Esophagus mucosa (tissue), 1 donor: ENCODE results near the gene BATF. TPM values are rescaled to one million over a fixed set of nuclear protein-coding genes. Genes with fewer than 3 reads are reported as not detected.
A peak's percentile ranks its signal among the peaks of the same experiment; 100 is the strongest.

Experiments used
- ATAC-seq: fragments of 200-7000 bp; cut with Tn5 transposase; one replicate; pipeline ENCODE4 v1.9.1; 2020
- total RNA-seq: library from RNA; stranded (reverse); gene quantifications from one replicate; pipeline ENCODE4 v1.2.4, GENCODE V29; 2023
- donor health status: DM: yes; HTN: yes; CAD: no.

BATF gene
- total RNA-seq, 1 donor from 2014 or later: 0.84 TPM

DNA sequence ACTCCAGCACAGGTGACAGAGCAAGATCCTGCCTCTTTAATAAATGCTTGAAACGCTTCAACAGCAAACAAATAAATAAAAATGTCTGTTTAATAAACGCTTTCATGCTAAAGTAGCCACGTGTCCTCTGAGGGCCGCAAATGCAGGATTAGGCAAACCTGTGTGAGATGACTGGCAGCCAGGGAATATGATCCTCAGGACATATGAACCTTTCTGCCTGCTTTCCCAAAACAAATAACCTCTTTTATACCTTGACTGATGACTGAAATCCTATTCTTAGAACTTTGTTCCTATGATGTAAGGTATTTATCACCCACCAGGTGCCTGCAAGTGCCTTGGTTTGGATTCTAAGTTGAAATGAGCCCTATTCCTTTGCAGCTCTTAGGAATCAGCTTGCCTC, 41.7 kb downstream of the BATF start:
- no peak for ATAC-seq

DNA sequence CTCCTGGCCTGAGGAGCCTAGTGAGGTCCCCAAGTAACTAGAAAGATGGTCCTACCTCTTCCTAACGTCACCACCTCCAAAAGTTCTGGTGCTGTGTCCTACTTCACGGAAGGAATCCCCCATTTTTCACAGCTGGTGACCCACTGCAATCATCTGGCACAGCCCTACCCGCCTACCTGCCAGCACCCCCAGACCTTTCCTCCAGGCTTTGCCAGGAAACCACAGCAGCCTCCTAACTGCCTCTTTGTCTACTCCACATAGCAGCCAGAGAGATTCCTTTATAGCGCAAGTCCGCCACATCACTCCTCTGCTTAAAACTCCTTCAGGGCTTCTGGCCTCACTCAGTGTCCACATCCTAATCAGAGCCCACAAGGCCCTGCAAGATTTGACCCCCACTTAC, 42.8 kb downstream of the BATF start:
- ATAC-seq: no peak

DNA sequence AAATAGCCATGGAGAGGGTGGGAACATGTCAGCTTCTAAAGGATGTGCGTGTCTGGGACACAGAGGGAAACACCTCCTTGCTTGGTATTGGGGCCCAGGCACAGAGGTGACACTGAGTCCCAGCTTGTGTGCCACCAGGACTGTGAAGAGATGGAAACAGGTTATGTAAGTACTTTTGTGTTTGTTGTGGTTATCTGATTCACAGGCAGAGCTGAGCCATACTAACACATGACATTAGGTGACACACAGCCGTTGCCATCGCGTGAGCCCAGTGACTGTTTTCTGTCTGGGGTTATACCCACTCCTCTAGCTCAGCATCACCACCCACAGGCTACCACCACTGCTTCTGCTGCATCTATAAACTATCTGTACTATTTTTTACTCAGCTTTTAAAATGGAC, 44.1 kb downstream of the BATF start:
- ATAC-seq: peak; percentile 70

DNA sequence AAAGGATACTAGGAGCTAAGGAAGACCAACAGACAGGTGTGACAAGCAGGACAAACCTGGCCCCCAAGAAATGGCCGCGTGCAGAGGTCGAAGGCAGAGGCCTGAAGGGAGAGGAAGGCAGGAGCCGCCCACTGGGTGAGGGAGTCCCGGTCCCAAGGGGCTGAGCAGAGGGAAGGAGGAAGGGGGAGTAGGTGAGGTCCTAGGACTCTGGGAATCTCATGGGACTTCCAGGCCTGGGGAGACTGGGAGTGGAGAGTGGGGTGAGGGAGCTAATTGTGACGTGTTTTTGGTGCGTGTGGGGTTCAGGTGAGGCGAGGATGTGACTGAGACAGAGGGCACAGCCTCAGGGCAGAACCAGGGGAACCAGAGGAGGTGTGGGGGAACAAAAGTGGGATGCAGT, 44.5 kb downstream of the BATF start:
- no peak for ATAC-seq

DNA sequence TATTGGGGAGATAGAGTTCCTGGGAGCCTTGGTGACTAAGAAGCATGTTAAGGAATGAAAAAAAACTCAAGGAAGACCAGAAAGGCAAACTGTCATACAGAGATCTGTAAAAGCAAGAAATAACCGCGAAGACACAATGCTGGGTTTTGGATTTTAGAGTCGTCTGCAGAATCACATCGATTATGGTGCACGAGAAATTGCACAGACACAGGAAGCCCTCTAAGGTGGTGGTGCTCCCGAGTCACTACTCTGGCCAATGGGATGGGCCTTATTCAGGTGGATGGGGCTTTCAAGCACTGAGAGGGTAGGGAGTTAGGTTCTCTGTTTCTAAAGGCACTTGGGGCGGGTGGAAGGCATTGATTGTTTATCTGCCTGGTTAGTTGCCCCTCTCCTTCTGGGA, 45.9 kb downstream of the BATF start:
- no peak for ATAC-seq

DNA sequence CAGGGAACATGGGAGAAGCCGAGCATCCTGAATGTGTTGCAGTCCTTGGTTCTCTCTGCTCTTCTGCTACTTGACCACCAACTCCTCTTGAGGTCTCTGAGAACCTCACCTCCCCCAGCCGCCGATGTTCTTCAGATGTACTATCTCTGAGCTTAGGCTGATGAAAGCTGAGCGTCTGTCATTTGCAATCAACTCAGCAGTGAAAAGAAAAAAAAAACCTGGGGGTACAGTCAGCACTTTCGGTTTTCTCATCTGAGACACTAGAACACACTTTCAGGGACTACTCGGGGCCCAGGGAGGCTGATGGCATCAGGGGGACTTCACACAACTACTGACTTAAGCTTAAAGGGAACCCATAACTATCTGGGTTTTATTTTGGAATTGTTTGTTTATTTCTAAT, 46.5 kb downstream of the BATF start:
- no peak for ATAC-seq

DNA sequence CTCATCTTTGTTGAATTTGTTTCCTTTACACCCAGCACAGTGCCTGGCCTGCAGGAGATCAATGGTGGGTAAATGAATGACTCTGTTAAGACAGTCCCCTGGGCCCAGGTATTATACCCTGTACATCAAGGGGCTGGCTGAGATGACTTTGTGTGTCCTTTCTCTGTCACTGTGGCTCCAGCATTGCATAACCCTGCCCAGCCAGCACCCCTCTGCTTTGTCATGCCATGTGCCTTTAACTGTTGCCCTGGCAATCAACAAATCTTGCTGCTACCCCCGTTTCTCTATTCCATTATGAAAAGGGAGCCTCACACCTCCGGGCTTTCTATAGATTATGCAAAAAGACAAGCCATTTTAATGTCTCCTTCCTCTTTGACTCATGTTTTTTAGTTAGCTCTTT, 48.5 kb downstream of the BATF start:
- ATAC-seq: no peak

DNA sequence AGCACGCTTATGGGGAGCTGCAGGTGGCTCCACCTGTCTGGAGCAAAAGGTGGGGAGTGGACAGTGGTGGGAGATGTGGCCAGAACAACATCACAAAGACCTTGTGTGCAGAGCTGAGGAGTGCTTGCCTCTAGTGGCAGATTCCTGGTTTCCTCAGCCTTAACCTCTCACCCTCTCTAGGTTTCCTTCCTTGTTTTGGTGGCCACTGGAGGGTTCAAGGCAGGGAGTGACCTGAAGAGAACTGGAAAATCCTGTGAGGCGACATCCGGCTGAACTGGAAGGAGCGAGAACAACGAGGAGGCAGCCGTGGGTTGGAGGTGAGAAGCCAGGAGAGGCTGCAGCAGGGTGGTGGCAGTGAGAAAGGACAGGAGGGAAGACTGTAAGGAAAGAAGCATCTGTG, 49.8 kb downstream of the BATF start:
- peak; percentile 79 for ATAC-seq

DNA sequence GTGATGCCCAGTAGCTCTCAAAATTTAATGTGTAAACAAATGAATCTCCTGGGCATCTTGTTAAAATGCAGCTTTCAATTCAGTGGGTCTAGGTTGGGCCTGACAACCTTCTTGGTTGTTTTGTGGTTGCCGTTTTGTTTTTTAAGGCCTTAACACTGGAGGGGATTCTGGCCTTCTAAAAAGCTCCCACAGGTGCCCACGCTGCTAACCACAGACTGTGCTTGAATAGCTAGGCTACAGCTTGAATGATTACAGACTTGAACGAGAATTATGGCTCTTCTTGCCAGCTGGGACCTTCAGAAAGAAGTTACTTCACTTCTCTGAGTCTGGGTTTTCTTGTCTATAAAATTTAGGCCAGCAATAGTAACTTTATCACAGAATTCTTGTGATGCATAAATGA, 54.8 kb downstream of the BATF start:
- no peak for ATAC-seq

DNA sequence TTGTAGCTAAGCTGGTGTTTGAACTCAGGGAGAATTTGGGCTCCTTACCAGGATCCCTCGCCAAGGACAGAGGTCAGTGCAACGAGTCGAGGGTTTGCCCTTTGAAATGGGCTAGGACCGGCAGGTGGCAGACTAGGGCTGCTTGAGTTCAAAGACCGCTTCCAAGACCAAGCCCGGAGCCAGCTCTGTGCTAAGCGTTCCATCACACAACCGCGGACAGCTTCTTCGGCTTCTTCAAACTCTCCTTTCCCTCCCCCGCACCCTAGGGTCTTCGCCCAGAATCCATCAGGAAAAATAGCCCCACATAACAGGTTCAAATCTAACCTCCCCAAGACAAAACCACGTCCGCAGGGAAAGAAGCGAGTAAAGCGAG, 55.4 kb downstream of the BATF start:
- peak; percentile 90 for ATAC-seq

DNA sequence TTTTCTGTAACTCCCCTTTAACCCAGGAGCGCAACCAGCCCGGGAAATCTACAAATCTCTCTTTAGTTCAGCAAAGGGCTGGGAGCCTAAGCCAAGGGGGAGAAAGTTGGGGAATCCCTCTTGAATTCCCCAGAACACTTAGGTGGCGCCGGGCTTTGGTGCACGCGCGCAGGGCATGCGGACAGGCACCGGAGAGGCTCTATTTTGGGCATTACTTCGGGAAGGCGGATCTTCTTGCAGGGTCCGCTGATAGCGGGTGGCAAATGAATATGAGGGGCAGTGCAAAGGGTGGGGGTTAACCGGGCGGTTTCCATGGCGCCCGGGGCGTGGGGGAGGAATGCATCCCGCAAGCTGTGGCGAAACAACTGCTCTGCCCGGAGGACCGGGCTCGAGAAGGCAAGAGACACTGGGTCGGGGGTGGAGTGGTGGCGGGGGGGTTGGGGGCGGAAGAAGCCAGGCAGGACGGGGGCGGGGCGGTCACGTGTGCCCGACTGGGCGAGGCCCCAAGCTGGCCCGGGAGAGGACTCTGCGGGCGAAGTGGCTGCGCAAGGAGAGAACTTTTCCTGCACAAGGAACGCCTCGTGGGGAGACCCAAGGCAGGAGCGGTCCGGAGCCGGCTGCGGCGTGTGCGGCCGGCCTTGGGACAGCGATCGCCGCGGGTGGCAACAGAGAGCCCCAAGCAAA, 56.0 kb downstream of the BATF start, which contains the start of gene FLVCR2:
TSS of gene FLVCR2 (plus strand) at position 519 of the 684 bp plus-strand sequence. CDS start 353 bp downstream, outside the sequence.
- ATAC-seq: peak; percentile 77

DNA sequence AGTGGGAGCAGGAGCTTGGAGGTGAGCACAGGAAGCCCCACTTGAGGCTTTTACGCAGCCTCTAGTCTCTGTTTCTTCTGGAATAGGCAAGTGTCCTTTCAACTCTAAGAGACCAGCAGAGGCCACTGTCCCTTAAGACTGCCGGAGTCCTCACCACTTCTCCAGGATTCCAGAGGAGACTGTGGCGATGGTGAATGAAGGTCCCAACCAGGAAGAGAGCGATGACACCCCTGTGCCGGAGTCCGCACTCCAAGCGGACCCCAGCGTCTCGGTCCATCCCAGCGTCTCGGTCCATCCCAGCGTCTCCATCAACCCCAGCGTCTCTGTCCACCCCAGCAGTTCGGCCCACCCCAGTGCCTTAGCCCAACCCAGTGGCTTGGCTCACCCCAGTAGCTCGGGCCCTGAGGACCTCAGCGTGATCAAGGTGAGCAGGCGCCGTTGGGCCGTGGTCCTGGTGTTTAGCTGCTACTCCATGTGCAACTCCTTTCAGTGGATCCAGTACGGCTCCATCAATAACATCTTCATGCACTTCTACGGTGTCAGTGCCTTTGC, 56.6 kb downstream of the BATF start:
- ATAC-seq: peak; percentile 40

DNA sequence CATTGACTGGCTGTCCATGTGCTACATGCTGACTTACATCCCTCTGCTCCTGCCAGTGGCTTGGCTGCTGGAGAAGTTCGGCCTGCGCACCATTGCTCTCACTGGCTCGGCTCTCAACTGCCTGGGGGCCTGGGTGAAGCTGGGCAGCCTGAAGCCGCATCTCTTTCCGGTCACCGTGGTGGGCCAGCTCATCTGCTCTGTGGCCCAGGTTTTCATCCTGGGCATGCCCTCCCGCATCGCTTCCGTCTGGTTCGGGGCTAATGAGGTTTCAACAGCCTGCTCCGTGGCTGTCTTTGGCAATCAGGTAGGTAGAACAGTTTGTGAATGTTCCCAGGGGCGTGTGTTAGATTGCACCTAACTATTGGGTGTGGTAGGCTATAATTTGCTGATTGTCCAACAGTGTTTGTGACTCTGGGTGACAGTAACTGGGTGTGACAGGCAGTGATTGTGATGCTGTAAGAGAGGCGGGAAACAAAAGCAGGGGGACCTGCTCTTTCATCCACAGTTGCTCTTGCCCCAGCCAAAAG, 57.1 kb downstream of the BATF start:
- peak; percentile 54 for ATAC-seq

DNA sequence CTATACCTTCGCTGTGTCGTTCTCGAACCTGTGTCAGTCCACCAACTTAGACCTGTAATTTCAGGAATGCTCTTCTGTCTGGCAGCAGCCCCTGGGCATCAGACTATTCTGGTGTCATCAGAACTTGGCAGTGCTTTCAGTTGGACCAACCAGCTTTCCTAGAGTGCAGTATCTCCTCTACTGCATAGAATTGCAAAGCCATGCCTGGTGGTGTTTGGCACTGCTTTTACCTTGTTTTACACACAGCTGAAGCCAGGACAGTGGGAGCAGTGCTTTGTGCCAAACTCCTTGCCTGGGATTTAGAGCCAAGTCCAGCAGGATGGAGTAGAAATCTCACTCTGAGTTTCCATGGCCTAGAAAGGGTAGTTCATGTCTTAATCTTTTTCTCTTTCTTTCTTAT, 57.6 kb downstream of the BATF start:
- ATAC-seq: no peak

DNA sequence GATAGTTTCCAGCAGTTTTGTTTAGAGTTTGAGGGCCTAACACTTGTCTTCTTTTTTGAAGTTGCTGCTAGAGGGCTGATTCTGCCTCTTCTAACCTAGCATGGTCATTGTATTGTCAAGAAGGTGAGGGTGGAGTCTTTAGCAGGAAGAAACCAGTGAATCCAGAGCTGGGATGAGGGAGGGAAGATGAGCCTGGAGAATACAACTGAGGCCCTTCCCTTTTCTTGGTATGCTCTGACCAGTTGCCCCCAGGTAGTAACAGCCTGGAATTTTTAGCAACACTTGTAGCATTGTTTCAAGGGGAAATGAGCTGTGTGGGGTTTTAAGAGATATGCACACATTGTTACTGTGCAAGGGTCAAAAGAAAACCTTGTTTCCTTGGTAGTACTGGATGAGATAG, 65.1 kb downstream of the BATF start:
- no peak for ATAC-seq

DNA sequence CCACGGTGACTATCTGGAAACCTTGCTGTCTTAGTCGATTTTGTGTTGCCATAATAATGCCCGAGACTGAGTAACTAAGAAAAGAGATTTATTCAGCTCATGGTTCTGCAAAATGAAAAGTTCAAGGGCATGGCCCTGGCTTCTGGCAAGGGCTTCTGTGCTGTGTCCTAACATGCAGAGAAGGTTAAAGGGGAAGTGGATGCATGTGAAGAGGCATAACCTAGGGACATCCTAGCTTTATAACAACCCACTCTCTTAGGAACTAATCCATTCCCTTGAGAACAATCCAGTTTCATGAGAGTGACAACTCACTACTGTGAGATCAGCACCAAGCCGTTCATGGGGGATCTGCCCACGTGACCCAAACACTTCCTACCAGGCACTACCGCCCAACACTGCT, 67.7 kb downstream of the BATF start:
- no peak for ATAC-seq

DNA sequence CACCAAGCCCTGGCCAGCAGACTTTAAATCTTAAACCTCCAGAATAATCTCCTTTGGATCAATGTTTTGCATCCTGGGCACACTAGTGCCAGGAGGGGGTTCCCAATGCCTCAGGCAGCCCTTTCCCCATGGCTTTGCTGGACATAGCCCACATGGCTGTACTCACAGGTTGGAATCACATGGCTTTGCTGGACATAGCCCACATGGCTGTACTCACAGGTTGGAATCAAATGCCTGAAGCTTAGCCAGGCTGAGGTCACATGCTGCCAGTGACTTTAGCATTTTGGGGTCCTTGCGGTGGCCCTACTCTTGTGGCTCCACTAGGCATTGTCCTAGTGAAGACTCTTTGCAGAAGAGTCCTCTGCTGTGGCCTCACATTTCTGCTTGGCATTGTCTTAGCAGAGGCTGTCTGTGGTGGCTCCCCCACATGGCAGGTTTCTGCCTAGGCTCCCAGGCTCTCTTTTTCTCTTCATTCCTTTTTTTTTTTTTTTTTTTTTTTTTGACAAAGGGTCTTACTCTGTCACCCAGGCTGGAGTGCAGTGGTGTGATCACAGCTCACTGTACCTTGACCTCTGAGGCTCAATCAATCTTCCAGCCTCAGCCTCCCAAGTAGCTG, 69.2 kb downstream of the BATF start:
- no peak for ATAC-seq

DNA sequence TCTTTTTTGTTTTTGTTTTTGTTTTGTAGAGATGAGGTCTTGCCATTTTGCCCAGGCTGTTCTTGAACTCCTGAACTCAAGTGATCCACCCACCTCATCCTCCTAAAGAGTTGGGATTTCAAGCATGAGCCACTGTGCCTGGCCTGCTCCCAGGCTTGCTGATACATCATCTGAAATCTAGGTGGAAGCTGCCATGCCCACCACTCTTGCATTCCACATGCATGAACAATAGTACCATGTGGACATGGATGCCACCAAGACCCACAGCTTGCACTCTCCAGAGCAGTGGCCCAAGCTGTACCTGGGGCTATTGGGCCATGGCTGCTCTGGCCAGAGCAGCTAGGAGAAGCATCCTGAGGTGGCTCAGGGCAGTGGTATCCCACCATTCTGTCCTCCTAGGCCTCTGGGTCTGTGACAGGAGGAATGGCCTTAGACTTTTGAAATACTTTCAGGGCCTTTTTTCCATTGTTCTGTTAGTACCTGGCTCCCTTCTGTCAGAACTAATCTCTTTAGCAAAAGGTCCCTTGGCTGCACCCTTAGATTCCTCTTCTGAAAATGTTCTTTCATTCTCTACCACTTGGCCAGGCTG, 69.8 kb downstream of the BATF start:
- no peak for ATAC-seq

DNA sequence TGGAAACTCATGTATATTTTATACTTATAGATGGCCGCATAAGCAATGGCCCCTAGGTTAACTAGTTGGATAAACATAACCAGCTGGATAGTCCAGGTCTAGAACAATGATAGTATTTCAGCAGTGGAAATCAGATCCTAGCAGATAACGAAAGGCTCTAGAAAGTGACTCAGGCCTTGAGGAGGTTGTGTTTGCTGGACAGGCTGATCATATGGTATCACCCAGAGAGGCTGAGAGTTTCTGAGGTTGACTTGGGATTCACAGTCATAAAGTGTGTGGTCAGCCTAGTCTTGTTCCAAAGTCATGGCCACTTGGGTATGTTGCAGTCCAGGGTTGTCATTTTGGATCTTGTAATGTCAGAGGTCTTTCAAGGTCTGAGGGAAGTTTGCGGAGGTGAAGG, 73.0 kb downstream of the BATF start:
- ATAC-seq: no peak
